ENCODE results near the gene RFT1. TPM values are rescaled to one million over a fixed set of nuclear protein-coding genes. Genes with fewer than 3 reads are reported as not detected.

RFT1 gene
- total RNA-seq (10 to 100 TPM; 14.4 to 27.8 (median 26.6) TPM), total RNA-seq (12.0 to 45.1 (median 22.9) reads per million in 29 experiments)
- 19.6 TPM for total RNA-seq (2013)

- Histone ChIP-seq H3K4me1 (ENCODE audit: control insufficient read depth in 1 of 2, extremely low read depth in 1 of 2, insufficient read depth in 2 of 2, low read length in 2 of 2) (peaks cover 12 to 19% of the 10 kb centered on the region in 2 experiments), H3K27ac (ENCODE audit: low read length) (peak within 1 kb of the TSS; percentile 95), H3K36me3 (ENCODE audit: control insufficient read depth in 2 of 2, extremely low read depth in 1 of 2, insufficient read depth in 1 of 2, low read length in 1 of 2) (peaks cover 0 to 7% of the 10 kb centered on the region in 2 donors), H3K27me3 (replicated peaks in 1 of 2; ENCODE audit: control insufficient read depth in 2 of 2, extremely low read depth in 1 of 2, insufficient read depth in 2 of 2, low read length in 1 of 2) (no peaks in the 10 kb centered on the region), H3K4me3 (ENCODE audit: control insufficient read depth in 1 of 2, extremely low read depth in 1 of 2, low read length in 1 of 2) (peak within 1 kb of the TSS; percentile 81 to 85), H3K9me3 (no peaks in the 10 kb centered on the region)
- Mint-ChIP-seq H3K4me3 (peak within 1 kb of the TSS; percentile 87 to 91 (median 90)), H3K4me1 (peaks cover 25 to 33% (median 31%) of the 10 kb centered on the region in 3 donors), H3K27ac (peak within 1 kb of the TSS; percentile 95 to 99), H3K9me3 (no peaks in the 10 kb centered on the region), H3K36me3 (no peaks in the 10 kb centered on the region), H3K27me3 (no peaks in the 10 kb centered on the region)
- POLR2A ChIA-PET, result no interaction called here
- DNase-seq, result peak; percentile 95 to 99 (median 98)
- peak; percentile 94 to 96 (median 96) for ATAC-seq (replicated peaks in 1 of 4)
- CTCF ChIA-PET, result interaction anchor here in 1 of 2 donors (0.7 kb wide), 1 partner anchor 15 kb away, joined by 3 read pairs; no protein-coding TSS in a partner anchor
- under 1% methylated on average over 28 of the region's 41 CpGs for WGBS (ENCODE audit: insufficient coverage)
Measured at GRCh38 chr3:53130179-53131061, at the start of gene RFT1. Gene RFT1, minus strand, starts transcription at chr3:53130435. Its CDS starts 35 bp downstream, at chr3:53130400.

DNA sequence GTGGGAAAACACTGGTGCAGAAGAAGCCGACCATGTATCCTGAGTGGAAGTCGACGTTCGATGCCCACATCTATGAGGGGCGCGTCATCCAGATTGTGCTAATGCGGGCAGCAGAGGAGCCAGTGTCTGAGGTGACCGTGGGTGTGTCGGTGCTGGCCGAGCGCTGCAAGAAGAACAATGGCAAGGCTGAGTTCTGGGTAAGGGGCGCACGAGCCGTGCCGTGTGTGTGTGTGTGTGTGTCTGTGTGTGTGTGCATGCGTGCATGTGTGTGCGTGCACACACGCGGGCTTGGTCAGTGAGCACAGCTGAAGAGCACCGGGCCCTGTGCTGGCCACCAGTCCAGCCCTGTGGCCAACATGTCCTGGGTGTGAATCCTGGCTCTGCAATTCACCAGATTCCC, 49.3 kb upstream of the RFT1 start:
- DNase-seq (no peak), ATAC-seq (replicated peaks in 1 of 4) (no peak)
- H3K27me3 ChIP-seq (replicated peaks in 1 of 2; ENCODE audit: control insufficient read depth in 2 of 2, extremely low read depth in 1 of 2, insufficient read depth in 2 of 2, low read length in 1 of 2), result no peaks in the 10 kb centered on the region
- ChIA-PET CTCF (no interaction called here), POLR2A (no interaction called here)
- WGBS (ENCODE audit: insufficient coverage), result 95% methylated on average over 19 of the region's 20 CpGs
- no peak overlapping the region for H3K27ac Mint-ChIP-seq
- H3K27ac ChIP-seq (ENCODE audit: low read length), result no peak overlapping the region
- H3K9me3 Mint-ChIP-seq, result no peaks in the 10 kb centered on the region
- H3K36me3 ChIP-seq (ENCODE audit: control insufficient read depth in 2 of 2, extremely low read depth in 1 of 2, insufficient read depth in 1 of 2, low read length in 1 of 2), result peaks cover 12 to 41% of the 10 kb centered on the region in 2 donors
- H3K4me3 Mint-ChIP-seq, result no peak overlapping the region
- H3K4me3 ChIP-seq (ENCODE audit: control insufficient read depth in 1 of 2, extremely low read depth in 1 of 2, low read length in 1 of 2), result no peak overlapping the region
- no peaks in the 10 kb centered on the region for H3K27me3 Mint-ChIP-seq
- peaks cover 11% of the 10 kb centered on the region for H3K36me3 Mint-ChIP-seq
- H3K4me1 ChIP-seq (ENCODE audit: control insufficient read depth in 1 of 2, extremely low read depth in 1 of 2, insufficient read depth in 2 of 2, low read length in 2 of 2), result no peaks in the 10 kb centered on the region
- H3K4me1 Mint-ChIP-seq, result peaks cover 0 to 7% (median 0%) of the 10 kb centered on the region in 3 donors
- no peaks in the 10 kb centered on the region for H3K9me3 ChIP-seq

DNA sequence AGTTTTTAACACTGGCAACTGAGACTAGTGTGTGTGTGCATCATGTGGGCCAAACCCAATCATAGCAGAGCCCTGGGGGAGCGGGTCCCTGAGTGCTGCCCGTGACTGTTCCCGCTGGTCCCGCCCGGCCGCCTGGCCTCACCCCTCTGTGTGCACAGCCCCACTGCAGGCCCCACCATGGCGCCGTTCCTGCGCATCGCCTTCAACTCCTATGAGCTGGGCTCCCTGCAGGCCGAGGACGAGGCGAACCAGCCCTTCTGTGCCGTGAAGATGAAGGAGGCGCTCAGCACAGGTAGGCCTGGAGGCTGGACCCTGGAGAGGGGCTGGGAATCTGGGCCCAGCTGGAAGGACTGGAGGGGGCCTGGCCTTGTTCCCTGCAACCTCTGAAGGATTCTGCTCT, 48.0 kb upstream of the RFT1 start:
- no peaks in the 10 kb centered on the region for H3K27me3 ChIP-seq (replicated peaks in 1 of 2; ENCODE audit: control insufficient read depth in 2 of 2, extremely low read depth in 1 of 2, insufficient read depth in 2 of 2, low read length in 1 of 2)
- H3K4me3 ChIP-seq (ENCODE audit: control insufficient read depth in 1 of 2, extremely low read depth in 1 of 2, low read length in 1 of 2), result no peak overlapping the region
- Mint-ChIP-seq H3K27me3 (no peaks in the 10 kb centered on the region), H3K4me3 (no peak overlapping the region), H3K4me1 (peaks cover 0 to 8% (median 3%) of the 10 kb centered on the region in 3 donors), H3K9me3 (no peaks in the 10 kb centered on the region), H3K36me3 (peaks cover 15% of the 10 kb centered on the region), H3K27ac (no peak overlapping the region)
- no peaks in the 10 kb centered on the region for H3K9me3 ChIP-seq
- no peaks in the 10 kb centered on the region for H3K4me1 ChIP-seq (ENCODE audit: control insufficient read depth in 1 of 2, extremely low read depth in 1 of 2, insufficient read depth in 2 of 2, low read length in 2 of 2)
- ChIA-PET CTCF (no interaction called here), POLR2A (no interaction called here)
- H3K36me3 ChIP-seq (ENCODE audit: control insufficient read depth in 2 of 2, extremely low read depth in 1 of 2, insufficient read depth in 1 of 2, low read length in 1 of 2), result peaks cover 7 to 41% of the 10 kb centered on the region in 2 donors
- H3K27ac ChIP-seq (ENCODE audit: low read length), result no peak overlapping the region
- whole genome bisulfite sequencing (ENCODE audit: insufficient coverage), result 99% methylated on average over 9 of the region's 15 CpGs
- ATAC-seq (replicated peaks in 1 of 4) (no peak), DNase-seq (no peak)

DNA sequence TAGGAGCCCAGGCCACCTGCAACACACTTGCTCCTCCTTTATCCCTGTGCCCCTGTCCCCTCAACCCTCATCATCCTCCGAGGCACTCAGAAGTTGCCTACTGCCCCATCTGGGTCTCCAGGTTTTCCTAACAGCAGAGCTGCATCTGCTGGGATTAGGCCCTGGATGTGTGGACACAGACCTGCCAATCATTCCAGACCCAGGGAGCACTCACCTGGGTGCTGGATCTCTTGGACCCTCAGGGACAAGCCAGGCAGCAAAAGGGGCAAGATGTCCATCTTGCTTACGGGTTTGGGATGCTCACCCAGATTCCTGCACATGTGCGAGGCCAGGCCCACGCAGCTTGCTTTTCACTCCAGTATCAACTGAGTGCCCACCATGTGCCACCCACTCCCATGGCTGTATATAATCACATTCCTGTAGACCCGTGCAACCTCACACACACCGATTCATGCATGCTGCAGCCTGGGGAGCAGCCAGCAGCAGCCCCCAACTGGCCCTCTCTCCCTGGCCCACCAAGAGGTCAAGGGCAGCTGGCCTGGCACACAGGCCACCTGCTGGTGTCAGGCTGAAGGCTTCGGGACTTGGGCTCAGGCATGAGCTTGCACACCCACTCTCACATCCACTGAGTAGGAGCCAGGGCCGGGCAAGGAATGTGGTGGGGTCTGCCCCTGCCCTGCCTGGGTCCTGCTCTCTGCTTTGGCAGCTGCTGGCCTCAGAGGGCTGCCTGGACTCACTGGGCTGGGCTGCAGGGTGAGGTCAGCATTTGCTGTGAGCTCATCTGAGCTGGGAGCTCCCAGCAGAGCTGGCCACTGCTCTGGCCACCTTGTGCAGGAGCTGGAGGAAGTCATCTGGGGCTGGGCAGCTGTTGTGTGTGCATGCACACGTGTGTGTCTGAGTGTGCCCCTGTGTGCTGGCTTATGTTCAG, 45.6 kb upstream of the RFT1 start:
- Histone ChIP-seq H3K36me3 (ENCODE audit: control insufficient read depth in 2 of 2, extremely low read depth in 1 of 2, insufficient read depth in 1 of 2, low read length in 1 of 2) (peaks cover 3 to 26% of the 10 kb centered on the region in 2 donors), H3K4me3 (ENCODE audit: control insufficient read depth in 1 of 2, extremely low read depth in 1 of 2, low read length in 1 of 2) (no peak overlapping the region), H3K27me3 (replicated peaks in 1 of 2; ENCODE audit: control insufficient read depth in 2 of 2, extremely low read depth in 1 of 2, insufficient read depth in 2 of 2, low read length in 1 of 2) (no peaks in the 10 kb centered on the region), H3K9me3 (no peaks in the 10 kb centered on the region), H3K27ac (ENCODE audit: low read length) (no peak overlapping the region), H3K4me1 (ENCODE audit: control insufficient read depth in 1 of 2, extremely low read depth in 1 of 2, insufficient read depth in 2 of 2, low read length in 2 of 2) (peaks cover 0 to 8% of the 10 kb centered on the region in 2 experiments)
- ATAC-seq (replicated peaks in 1 of 4) (no peak), DNase-seq (no peak)
- H3K4me3 Mint-ChIP-seq, result no peak overlapping the region
- H3K4me1 Mint-ChIP-seq, result peaks cover 11 to 20% (median 17%) of the 10 kb centered on the region in 3 donors
- WGBS (ENCODE audit: insufficient coverage), result 89% methylated on average over 9 of the region's 9 CpGs
- ChIA-PET CTCF (no interaction called here), POLR2A (interaction anchor here in 1 of 2 donors (0.6 kb wide), 1 partner anchor 30 kb away, joined by 5 read pairs; no protein-coding TSS in a partner anchor)
- H3K36me3 Mint-ChIP-seq, result peaks cover 15% of the 10 kb centered on the region
- no peaks in the 10 kb centered on the region for H3K27me3 Mint-ChIP-seq
- no peaks in the 10 kb centered on the region for H3K9me3 Mint-ChIP-seq
- no peak overlapping the region for H3K27ac Mint-ChIP-seq

- POLR2A ChIA-PET, result no interaction called here
- WGBS (ENCODE audit: insufficient coverage), result 91% methylated on average over 4 of the region's 9 CpGs
Measured at GRCh38 chr3:53174346-53175250, 44.4 kb upstream of the RFT1 start.

More at GRCh38 chr3:53174346-53175250, 44.4 kb upstream of the RFT1 start:
- Mint-ChIP-seq H3K4me1 (peaks cover 21 to 31% (median 23%) of the 10 kb centered on the region in 3 donors), H3K27me3 (no peaks in the 10 kb centered on the region), H3K27ac (no peak overlapping the region), H3K36me3 (peaks cover 14% of the 10 kb centered on the region), H3K4me3 (no peak overlapping the region), H3K9me3 (no peaks in the 10 kb centered on the region)
- H3K4me1 ChIP-seq (ENCODE audit: control insufficient read depth in 1 of 2, extremely low read depth in 1 of 2, insufficient read depth in 2 of 2, low read length in 2 of 2), result peaks cover 0 to 19% of the 10 kb centered on the region in 2 experiments
- H3K27me3 ChIP-seq (replicated peaks in 1 of 2; ENCODE audit: control insufficient read depth in 2 of 2, extremely low read depth in 1 of 2, insufficient read depth in 2 of 2, low read length in 1 of 2), result no peaks in the 10 kb centered on the region
- no peak overlapping the region for H3K4me3 ChIP-seq (ENCODE audit: control insufficient read depth in 1 of 2, extremely low read depth in 1 of 2, low read length in 1 of 2)
- DNase-seq (no peak), ATAC-seq (replicated peaks in 1 of 4) (no peak)
- no peak overlapping the region for H3K27ac ChIP-seq (ENCODE audit: low read length)
- H3K9me3 ChIP-seq, result no peaks in the 10 kb centered on the region
- CTCF ChIA-PET, result interaction anchor here in 1 of 2 donors (0.6 kb wide), 1 partner anchor 49 kb away, joined by 6 read pairs; no protein-coding TSS in a partner anchor
- H3K36me3 ChIP-seq (ENCODE audit: control insufficient read depth in 2 of 2, extremely low read depth in 1 of 2, insufficient read depth in 1 of 2, low read length in 1 of 2), result peaks cover 3 to 16% of the 10 kb centered on the region in 2 donors

All from T-cell (primary cell).